ENCODE results near the gene ABLIM2.

ABLIM2 gene

DNA sequence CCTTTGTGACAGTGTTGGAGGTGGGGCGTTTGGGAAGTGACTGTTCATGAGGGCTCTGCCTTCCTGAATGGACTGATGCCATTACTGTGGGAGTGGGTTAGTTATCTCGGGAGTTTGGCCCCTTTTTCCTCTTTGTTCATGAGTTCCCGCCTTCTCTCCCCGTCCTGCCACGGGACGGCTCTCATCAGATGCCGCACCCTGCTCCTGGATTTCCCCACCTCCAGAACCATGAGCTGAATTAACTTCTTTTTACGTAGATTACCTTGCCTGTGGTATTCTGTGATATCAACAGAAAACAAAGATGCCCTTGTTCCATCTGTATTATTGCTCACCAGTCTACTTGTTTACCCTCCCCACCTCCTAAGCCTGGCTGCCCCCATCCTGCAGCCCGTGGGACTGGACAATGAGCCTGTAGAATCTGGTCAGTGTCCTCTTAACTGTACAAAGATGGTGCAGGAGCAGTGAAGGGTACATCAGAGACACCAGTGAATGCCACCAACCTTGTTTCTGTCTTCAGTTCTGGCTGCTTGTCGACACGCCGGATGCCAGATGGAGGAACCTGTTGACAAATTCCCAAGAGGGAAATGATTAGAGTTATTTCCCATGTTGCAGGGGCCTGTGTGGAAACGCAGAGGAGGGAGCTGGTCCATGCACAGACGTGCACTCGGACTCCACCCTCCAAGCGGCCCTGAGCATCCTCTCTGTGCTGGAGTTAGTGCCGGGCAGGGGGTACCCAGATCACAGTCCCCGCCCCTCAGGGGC is 104.7 kb downstream of the ABLIM2 start:
- Histone ChIP-seq H3K9me2 (replicated peaks; ENCODE audit: insufficient read depth, low read length) (no peaks in the 10 kb centered on the region), H3K27ac (ENCODE audit: low read depth, low read length) (no peak overlapping the region), H3K4me2 (ENCODE audit: low read depth, low read length, poor library complexity, severe bottlenecking) (no peak overlapping the region), H4K20me1 (ENCODE audit: low read depth, low read length) (no peaks in the 10 kb centered on the region), H3K4me3 (ENCODE audit: insufficient read depth, low read length, poor library complexity, severe bottlenecking) (no peak overlapping the region), H3K27me3 (ENCODE audit: low read length) (no peaks in the 10 kb centered on the region), H3F3A (ENCODE audit: insufficient read depth) (no peaks in the 10 kb centered on the region), H2AFZ (ENCODE audit: low read depth, low read length, severe bottlenecking) (no peak overlapping the region), H3K9ac (ENCODE audit: low read length) (no peak overlapping the region), H3K79me2 (ENCODE audit: insufficient read depth, low read length) (no peaks in the 10 kb centered on the region), H3K9me3 (ENCODE audit: insufficient read depth, low read length) (no peaks in the 10 kb centered on the region), H3K36me3 (ENCODE audit: low read length) (no peaks in the 10 kb centered on the region)
- TF ChIP-seq, protein P1, sequence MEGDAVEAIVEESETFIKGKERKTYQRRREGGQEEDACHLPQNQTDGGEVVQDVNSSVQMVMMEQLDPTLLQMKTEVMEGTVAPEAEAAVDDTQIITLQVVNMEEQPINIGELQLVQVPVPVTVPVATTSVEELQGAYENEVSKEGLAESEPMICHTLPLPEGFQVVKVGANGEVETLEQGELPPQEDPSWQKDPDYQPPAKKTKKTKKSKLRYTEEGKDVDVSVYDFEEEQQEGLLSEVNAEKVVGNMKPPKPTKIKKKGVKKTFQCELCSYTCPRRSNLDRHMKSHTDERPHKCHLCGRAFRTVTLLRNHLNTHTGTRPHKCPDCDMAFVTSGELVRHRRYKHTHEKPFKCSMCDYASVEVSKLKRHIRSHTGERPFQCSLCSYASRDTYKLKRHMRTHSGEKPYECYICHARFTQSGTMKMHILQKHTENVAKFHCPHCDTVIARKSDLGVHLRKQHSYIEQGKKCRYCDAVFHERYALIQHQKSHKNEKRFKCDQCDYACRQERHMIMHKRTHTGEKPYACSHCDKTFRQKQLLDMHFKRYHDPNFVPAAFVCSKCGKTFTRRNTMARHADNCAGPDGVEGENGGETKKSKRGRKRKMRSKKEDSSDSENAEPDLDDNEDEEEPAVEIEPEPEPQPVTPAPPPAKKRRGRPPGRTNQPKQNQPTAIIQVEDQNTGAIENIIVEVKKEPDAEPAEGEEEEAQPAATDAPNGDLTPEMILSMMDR (IDR thresholded peaks at IDR 0.05; ENCODE audit: insufficient read depth, low read length, poor library complexity, severe bottlenecking): no peak
- TF ChIP-seq EZH2phosphoT487 (conservative IDR thresholded peaks at IDR 0.05; ENCODE audit: low read length): no peak

DNA sequence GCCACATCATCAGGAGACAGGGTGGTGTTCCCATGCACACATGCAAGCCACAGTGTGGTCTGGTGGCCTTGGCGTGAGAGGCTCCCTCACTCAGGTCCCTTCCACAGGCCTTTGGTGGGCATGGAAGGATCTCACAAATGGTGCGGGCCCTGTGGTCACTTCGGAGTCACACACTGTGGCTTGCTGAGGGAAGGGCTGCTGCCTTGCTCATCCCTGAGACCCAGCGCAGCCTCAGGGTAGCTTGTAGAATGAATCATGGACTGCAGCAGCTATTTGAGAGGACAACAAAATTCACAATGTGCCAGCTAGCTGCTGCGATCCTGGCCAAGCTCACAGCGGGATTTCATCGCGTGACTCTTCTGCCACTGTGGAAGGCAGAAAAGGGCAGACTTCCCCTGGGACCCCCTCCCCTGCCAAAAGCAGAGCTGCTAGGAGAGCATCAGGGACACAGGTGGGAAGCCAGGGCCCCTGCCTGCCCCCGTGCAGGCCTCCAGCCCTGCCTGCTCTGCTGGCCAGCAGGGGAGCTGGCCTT is 106.4 kb downstream of the ABLIM2 start:
- Histone ChIP-seq H3K27ac (ENCODE audit: low read depth, low read length) (no peak overlapping the region), H3F3A (ENCODE audit: insufficient read depth) (no peaks in the 10 kb centered on the region), H3K9ac (ENCODE audit: low read length) (no peak overlapping the region), H3K27me3 (ENCODE audit: low read length) (no peaks in the 10 kb centered on the region), H3K4me3 (ENCODE audit: insufficient read depth, low read length, poor library complexity, severe bottlenecking) (no peak overlapping the region), H4K20me1 (ENCODE audit: low read depth, low read length) (no peaks in the 10 kb centered on the region), H3K36me3 (ENCODE audit: low read length) (no peaks in the 10 kb centered on the region), H3K9me2 (replicated peaks; ENCODE audit: insufficient read depth, low read length) (no peaks in the 10 kb centered on the region), H3K79me2 (ENCODE audit: insufficient read depth, low read length) (no peaks in the 10 kb centered on the region), H2AFZ (ENCODE audit: low read depth, low read length, severe bottlenecking) (no peak overlapping the region), H3K9me3 (ENCODE audit: insufficient read depth, low read length) (no peaks in the 10 kb centered on the region), H3K4me2 (ENCODE audit: low read depth, low read length, poor library complexity, severe bottlenecking) (no peak overlapping the region)
- no peak for TF ChIP-seq EZH2phosphoT487 (conservative IDR thresholded peaks at IDR 0.05; ENCODE audit: low read length)
- TF ChIP-seq, protein P1 (IDR thresholded peaks at IDR 0.05; ENCODE audit: insufficient read depth, low read length, poor library complexity, severe bottlenecking): no peak

DNA sequence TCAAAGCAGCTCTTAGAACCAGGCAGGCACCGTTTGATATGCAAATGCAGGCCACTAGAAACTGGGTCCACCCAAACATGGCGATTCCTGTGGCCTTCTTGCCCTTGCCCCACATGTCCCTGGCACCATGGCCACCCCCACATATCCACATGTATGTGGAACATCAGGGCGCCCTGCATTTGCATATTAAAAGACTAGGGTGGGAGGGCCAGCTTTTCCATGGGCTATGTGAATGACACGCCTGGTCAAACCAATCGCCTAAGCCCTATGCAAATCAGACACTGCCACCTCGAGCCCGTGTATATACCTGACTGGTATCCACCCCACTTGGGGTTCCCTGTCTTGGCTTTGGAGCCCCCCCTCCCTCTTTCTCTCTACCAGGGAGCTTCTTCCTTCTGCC is 107.0 kb downstream of the ABLIM2 start:
- Histone ChIP-seq H3K79me2 (ENCODE audit: insufficient read depth, low read length) (no peaks in the 10 kb centered on the region), H3K27me3 (ENCODE audit: low read length) (no peaks in the 10 kb centered on the region), H2AFZ (ENCODE audit: low read depth, low read length, severe bottlenecking) (no peak overlapping the region), H3K4me3 (ENCODE audit: insufficient read depth, low read length, poor library complexity, severe bottlenecking) (no peak overlapping the region), H4K20me1 (ENCODE audit: low read depth, low read length) (no peaks in the 10 kb centered on the region), H3K36me3 (ENCODE audit: low read length) (no peaks in the 10 kb centered on the region), H3K4me2 (ENCODE audit: low read depth, low read length, poor library complexity, severe bottlenecking) (no peak overlapping the region), H3K9me2 (replicated peaks; ENCODE audit: insufficient read depth, low read length) (no peaks in the 10 kb centered on the region), H3K9ac (ENCODE audit: low read length) (no peak overlapping the region), H3K9me3 (ENCODE audit: insufficient read depth, low read length) (no peaks in the 10 kb centered on the region), H3K27ac (ENCODE audit: low read depth, low read length) (no peak overlapping the region), H3F3A (ENCODE audit: insufficient read depth) (no peaks in the 10 kb centered on the region)
- TF ChIP-seq, protein P1 (IDR thresholded peaks at IDR 0.05; ENCODE audit: insufficient read depth, low read length, poor library complexity, severe bottlenecking): no peak
- TF ChIP-seq EZH2phosphoT487 (conservative IDR thresholded peaks at IDR 0.05; ENCODE audit: low read length): no peak
